Measurements from ENCODE around the gene TOB1. TPM values are rescaled to one million over a fixed set of nuclear protein-coding genes. Genes with fewer than 3 reads are reported as not detected.
A peak's percentile ranks its signal among the peaks of the same experiment; 100 is the strongest.

The TOB1 gene
- total and polyA plus RNA-seq, 2 experiments from 2014 or later = 12.1 to 46.9 TPM

DNA sequence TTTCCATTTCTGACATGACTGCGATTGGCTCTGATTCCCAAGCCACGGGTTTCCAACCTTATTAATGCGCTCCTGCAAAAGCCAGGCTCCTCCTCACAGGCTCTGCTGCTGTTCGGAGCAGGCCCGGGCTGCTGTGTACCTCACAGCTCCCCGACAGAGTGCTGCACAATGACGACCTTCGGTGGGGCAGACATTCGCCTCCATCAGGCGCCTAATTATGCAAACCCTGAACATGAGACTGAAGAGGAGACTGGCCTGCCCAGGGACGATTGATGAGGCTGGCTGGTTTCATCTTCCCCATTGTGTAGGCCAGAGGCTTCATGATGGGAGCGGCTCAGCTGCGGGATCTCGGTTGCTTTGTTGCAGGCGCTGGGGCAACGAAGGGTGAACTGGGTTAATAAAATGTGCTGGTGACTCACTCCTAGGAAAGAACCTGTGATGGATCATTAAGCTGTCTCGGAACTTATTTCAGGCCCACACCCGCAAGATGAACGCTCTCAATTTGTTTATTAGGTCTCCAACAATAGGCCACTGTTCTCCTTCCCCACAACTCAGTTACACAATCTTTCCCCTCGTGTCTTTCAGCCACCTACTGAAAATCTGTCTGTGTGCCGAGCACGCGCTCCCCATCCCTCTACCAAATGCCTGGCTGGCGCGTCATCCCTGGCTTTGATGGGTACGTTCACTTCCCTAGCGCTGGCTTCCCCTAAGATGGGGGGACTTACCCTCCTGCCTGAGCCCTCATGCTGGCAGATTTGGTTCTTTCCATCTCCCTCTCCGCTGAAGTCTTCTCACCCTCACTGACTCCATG lies 27.2 kb upstream of the TOB1 start (continued):
- TF ChIP-seq NANOG (IDR thresholded peaks at IDR 0.05; ENCODE audit: borderline replicate concordance) (no peak), EZH2phosphoT487 (IDR thresholded peaks at IDR 0.05; ENCODE audit: unreplicated experiment) (no peak), JUNB (IDR thresholded peaks at IDR 0.05; ENCODE audit: unreplicated experiment) (no peak), CREB1 (CRISPR knock-in tag; IDR thresholded peaks at IDR 0.05; ENCODE audit: low read depth) (no peak), ZNF331 (CRISPR knock-in tag; IDR thresholded peaks at IDR 0.05; ENCODE audit: low read depth) (no peak), ZNF114 (CRISPR knock-in tag; IDR thresholded peaks at IDR 0.05) (no peak)

DNA sequence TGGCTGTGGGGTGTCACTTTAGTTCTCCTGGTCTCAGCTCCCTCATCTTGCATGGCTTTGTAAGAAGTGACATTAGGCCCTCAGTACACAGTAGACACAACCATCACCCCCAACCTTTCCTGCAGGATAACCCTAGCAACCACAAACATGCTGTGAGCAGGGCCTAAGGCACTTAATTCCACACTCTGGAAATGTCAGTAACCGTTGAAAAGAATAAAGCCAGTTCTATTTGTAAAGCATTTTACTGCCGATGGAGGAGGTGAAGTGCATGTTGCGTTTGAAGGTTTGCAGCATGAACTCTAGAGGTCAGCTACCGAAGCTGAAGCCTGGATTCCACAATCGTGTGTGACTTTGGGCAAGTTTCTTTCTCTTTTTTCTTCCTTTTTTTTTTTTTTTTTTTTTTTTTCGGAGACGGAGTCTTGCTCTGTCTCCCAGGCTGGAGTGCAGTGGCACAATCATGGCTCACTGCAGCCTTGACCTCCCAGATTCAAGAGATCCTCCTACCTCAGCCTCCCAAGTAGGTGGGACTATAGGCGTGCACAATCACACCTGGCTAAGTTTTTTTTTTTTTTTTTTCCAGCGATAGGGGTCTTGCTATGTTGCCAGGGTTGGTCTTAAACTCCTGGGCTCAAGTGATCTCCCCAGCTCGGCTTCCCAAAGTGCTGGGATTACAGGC lies 26.1 kb upstream of the TOB1 start:
- H3F3A ChIP-seq (replicated peaks; ENCODE audit: low read depth) = 0 out of 2 replicates have a peak, but pooled peaks cover 3% of the 10 kb centered on the region
- no peaks in the 10 kb centered on the region for H3K36me3 ChIP-seq (ENCODE audit: insufficient read depth)
- peaks cover 25% of the 10 kb centered on the region for H3K4me1 ChIP-seq (ENCODE audit: insufficient read depth)
- no peak overlapping the region for H3K4me2 ChIP-seq
- no peaks in the 10 kb centered on the region; the same call in 2 of the 3 replicates for H3K9me3 Mint-ChIP-seq
- no peaks in the 10 kb centered on the region for H3K9me2 ChIP-seq (ENCODE audit: insufficient read depth)
- no peak overlapping the region for H3K4me3 Mint-ChIP-seq
- H3K79me2 ChIP-seq (replicated peaks; ENCODE audit: insufficient read depth) = no peaks in the 10 kb centered on the region
- ATAC-seq = no peak
- no peaks in the 10 kb centered on the region for H4K20me1 ChIP-seq (replicated peaks; ENCODE audit: insufficient read depth)
- H2AFZ ChIP-seq = no peak overlapping the region
- TF ChIP-seq, protein P1, sequence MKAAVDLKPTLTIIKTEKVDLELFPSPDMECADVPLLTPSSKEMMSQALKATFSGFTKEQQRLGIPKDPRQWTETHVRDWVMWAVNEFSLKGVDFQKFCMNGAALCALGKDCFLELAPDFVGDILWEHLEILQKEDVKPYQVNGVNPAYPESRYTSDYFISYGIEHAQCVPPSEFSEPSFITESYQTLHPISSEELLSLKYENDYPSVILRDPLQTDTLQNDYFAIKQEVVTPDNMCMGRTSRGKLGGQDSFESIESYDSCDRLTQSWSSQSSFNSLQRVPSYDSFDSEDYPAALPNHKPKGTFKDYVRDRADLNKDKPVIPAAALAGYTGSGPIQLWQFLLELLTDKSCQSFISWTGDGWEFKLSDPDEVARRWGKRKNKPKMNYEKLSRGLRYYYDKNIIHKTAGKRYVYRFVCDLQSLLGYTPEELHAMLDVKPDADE (IDR thresholded peaks at IDR 0.05) = no peak
- H3K27me3 Mint-ChIP-seq (ENCODE audit: insufficient read depth, low read depth, poor library complexity) = peaks cover 9% of the 10 kb centered on the region
- no peak for DNase-seq (ENCODE audit: low spot score)
- H3K27ac ChIP-seq (ENCODE audit: low read depth) = no peak overlapping the region
- H3K27ac Mint-ChIP-seq = no peak overlapping the region
- H3K36me3 Mint-ChIP-seq (ENCODE audit: low read depth) = no peaks in the 10 kb centered on the region
- H3K4me3 ChIP-seq = no peak overlapping the region
- H3K4me1 Mint-ChIP-seq = peaks cover 34% of the 10 kb centered on the region
- H3K27me3 ChIP-seq (ENCODE audit: insufficient read depth) = no peaks in the 10 kb centered on the region

DNA sequence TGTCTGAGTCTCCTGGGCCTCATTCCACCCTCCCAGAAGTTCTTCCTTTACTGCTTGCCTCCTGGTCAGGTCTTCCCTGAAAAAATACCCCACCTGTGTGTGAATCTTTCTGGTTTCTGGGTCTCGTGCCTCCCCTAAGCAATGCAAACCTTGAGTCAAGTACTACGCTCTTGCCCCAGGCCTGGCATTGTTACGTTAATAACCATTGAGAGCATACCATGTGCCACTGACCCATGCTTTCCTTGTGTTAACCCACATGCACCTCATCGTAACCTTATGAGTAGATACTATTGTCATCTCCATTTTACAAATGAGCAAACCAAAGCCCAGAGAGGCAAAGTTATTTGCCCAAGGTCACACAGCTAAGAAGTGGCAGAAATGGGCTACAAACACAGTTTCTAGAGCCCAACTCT lies 25.4 kb upstream of the TOB1 start:
- peak; percentile 61 for DNase-seq (ENCODE audit: low spot score)
- no peak for TF ChIP-seq ZNF331 (CRISPR knock-in tag; IDR thresholded peaks at IDR 0.05; ENCODE audit: low read depth)
- TF ChIP-seq ZNF114 (CRISPR knock-in tag; IDR thresholded peaks at IDR 0.05) = no peak
- TF ChIP-seq, protein P2, sequence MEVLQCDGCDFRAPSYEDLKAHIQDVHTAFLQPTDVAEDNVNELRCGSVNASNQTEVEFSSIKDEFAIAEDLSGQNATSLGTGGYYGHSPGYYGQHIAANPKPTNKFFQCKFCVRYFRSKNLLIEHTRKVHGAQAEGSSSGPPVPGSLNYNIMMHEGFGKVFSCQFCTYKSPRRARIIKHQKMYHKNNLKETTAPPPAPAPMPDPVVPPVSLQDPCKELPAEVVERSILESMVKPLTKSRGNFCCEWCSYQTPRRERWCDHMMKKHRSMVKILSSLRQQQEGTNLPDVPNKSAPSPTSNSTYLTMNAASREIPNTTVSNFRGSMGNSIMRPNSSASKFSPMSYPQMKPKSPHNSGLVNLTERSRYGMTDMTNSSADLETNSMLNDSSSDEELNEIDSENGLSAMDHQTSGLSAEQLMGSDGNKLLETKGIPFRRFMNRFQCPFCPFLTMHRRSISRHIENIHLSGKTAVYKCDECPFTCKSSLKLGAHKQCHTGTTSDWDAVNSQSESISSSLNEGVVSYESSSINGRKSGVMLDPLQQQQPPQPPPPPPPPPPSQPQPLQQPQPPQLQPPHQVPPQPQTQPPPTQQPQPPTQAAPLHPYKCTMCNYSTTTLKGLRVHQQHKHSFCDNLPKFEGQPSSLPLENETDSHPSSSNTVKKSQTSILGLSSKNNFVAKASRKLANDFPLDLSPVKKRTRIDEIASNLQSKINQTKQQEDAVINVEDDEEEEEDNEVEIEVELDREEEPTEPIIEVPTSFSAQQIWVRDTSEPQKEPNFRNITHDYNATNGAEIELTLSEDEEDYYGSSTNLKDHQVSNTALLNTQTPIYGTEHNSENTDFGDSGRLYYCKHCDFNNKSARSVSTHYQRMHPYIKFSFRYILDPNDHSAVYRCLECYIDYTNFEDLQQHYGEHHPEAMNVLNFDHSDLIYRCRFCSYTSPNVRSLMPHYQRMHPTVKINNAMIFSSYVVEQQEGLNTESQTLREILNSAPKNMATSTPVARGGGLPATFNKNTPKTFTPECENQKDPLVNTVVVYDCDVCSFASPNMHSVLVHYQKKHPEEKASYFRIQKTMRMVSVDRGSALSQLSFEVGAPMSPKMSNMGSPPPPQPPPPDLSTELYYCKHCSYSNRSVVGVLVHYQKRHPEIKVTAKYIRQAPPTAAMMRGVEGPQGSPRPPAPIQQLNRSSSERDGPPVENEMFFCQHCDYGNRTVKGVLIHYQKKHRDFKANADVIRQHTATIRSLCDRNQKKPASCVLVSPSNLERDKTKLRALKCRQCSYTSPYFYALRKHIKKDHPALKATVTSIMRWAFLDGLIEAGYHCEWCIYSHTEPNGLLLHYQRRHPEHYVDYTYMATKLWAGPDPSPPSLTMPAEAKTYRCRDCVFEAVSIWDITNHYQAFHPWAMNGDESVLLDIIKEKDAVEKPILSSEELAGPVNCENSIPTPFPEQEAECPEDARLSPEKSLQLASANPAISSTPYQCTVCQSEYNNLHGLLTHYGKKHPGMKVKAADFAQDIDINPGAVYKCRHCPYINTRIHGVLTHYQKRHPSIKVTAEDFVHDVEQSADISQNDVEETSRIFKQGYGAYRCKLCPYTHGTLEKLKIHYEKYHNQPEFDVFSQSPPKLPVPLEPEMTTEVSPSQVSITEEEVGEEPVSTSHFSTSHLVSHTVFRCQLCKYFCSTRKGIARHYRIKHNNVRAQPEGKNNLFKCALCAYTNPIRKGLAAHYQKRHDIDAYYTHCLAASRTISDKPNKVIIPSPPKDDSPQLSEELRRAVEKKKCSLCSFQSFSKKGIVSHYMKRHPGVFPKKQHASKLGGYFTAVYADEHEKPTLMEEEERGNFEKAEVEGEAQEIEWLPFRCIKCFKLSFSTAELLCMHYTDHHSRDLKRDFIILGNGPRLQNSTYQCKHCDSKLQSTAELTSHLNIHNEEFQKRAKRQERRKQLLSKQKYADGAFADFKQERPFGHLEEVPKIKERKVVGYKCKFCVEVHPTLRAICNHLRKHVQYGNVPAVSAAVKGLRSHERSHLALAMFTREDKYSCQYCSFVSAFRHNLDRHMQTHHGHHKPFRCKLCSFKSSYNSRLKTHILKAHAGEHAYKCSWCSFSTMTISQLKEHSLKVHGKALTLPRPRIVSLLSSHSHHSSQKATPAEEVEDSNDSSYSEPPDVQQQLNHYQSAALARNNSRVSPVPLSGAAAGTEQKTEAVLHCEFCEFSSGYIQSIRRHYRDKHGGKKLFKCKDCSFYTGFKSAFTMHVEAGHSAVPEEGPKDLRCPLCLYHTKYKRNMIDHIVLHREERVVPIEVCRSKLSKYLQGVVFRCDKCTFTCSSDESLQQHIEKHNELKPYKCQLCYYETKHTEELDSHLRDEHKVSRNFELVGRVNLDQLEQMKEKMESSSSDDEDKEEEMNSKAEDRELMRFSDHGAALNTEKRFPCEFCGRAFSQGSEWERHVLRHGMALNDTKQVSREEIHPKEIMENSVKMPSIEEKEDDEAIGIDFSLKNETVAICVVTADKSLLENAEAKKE (CRISPR knock-in tag; IDR thresholded peaks at IDR 0.05) = no peak
- no peak for TF ChIP-seq NANOG (IDR thresholded peaks at IDR 0.05; ENCODE audit: borderline replicate concordance)
- no peak for TF ChIP-seq JUNB (IDR thresholded peaks at IDR 0.05; ENCODE audit: unreplicated experiment)
- no peak for TF ChIP-seq EZH2phosphoT487 (IDR thresholded peaks at IDR 0.05; ENCODE audit: unreplicated experiment)
- TF ChIP-seq, protein P1 (IDR thresholded peaks at IDR 0.05) = no peak

More for the DNA sequence above, 25.4 kb upstream of the TOB1 start:
- Histone ChIP-seq H3K4me2 (no peak overlapping the region), H3K36me3 (ENCODE audit: insufficient read depth) (no peaks in the 10 kb centered on the region), H3K27ac (ENCODE audit: low read depth) (no peak overlapping the region), H3K27me3 (ENCODE audit: insufficient read depth) (no peaks in the 10 kb centered on the region), H3F3A (replicated peaks; ENCODE audit: low read depth) (0 out of 2 replicates have a peak, but pooled peaks cover 3% of the 10 kb centered on the region), H3K4me3 (no peak overlapping the region), H3K9me2 (ENCODE audit: insufficient read depth) (no peaks in the 10 kb centered on the region), H3K79me2 (replicated peaks; ENCODE audit: insufficient read depth) (no peaks in the 10 kb centered on the region), H4K20me1 (replicated peaks; ENCODE audit: insufficient read depth) (no peaks in the 10 kb centered on the region), H3K4me1 (ENCODE audit: insufficient read depth) (peaks cover 25% of the 10 kb centered on the region), H2AFZ (no peak overlapping the region)
- H3K9me3 Mint-ChIP-seq = no peaks in the 10 kb centered on the region; the same call in 2 of the 3 replicates
- ATAC-seq = peak; percentile 59
- H3K36me3 Mint-ChIP-seq (ENCODE audit: low read depth) = no peaks in the 10 kb centered on the region
- H3K4me1 Mint-ChIP-seq = peaks cover 39% of the 10 kb centered on the region
- no peak overlapping the region for H3K4me3 Mint-ChIP-seq
- H3K27me3 Mint-ChIP-seq (ENCODE audit: insufficient read depth, low read depth, poor library complexity) = peaks cover 9% of the 10 kb centered on the region
- H3K27ac Mint-ChIP-seq = 0 out of 2 replicates have a peak overlapping the region, but pooled peaks have one; percentile 42
